ENCODE results near the gene GPS1. TPM values are rescaled to one million over a fixed set of nuclear protein-coding genes. Genes with fewer than 3 reads are reported as not detected.

The GPS1 gene
- total RNA-seq (2014; rRNA removed; shearing (Covaris generic)) = 136 and 137 TPM in 2 replicates

DNA sequence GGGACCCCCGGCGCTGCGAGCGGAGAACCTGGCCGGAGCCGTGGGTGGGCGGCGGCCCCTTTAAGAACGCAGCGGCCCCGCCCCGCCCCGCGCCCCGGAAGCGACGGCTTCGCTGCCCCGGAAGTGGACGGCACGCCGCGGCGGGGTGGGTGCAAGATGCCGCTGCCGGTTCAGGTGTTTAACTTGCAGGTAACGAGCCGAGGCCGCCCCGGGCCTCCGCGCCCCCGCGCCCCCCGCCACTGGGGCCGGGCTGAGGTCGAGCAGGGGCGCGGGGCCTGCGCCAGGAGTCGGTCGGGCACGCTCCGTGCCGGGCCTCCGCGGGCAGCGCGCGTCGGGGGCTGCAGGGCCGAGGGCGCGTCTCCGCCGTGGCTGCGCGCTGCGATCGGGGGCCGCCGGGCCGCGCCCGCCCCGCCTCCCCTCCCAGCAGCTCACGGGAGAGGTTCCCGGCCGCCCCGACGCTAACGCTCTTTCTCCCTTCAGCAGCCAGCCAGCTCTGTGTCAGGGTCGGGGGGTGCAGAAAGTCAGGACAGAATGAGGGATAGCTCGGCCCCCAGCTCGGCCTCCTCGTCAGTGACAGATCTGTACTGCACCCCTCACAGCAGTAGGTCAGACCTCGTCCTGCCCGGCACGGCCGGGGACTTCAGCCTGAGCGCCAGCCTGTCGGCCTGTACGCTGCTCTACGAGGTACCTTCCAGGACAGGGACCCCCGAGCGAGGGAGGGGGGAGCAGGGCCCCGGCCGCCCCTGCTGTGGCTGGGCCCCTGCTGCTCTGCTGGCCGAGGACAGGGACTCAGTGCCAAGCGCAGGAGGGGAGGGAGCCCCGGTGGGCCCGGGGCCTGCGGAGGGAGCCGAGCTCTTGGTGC is at the start of gene GPS1, which contains the start of gene RFNG:
TSS of gene GPS1 (plus strand) at position 123 of the 862 bp plus-strand sequence. CDS start at position 157, 34 bp downstream.
TSS of gene RFNG (minus strand) at position 36 of the 862 bp plus-strand sequence. CDS start 45 bp downstream, outside the sequence.
- peak; percentile 53 for DNase-seq (ENCODE audit: low read depth)

DNA sequence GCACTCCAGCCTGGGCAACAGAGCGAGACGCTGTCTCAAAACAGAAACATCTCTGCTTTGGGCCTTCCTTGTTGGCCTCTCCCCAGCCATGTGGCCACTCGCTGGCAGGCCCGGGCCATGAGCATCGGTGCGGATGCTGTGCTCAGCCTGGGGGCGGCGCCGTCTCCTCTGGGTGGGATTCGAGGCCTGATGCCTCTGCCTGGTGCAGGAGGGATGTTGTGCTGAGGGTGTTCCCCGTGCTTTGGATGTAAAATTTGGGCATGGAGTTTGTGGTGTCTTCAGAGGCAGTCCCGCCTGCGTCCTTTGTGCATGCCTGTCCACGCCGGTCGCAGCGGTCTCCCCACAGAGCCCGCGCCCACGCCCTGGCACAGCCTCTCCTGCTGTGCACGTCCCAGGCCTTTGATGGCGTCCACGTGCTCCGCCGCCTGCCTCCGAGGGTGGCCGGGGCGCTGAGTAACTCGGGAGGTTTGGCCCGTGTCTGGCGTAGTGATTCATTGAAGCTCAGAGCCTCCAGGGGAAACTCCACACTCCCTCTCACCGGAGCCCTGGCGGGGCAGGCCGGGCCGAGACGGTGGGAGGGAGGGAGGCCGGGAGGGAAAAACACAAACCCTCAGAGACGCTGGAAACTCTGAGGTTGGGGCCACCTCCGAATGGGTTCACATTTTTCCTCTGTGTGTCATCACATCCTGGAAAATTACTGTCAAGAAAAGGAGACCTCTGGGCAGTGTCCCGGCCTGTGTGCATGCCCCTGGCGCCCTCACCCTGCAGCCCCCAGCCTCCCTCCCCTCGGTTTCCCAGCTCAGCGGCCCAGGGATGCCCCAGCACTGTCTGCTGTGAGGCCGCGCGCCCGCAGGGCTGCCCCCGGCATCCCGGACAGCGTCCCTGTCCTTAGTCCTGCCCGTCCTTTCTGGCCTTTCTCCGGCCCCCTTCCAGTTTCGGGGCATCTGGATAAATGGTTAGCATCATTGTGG is 48.0 kb upstream of the GPS1 start:
- DNase-seq (ENCODE audit: low read depth) = peak; percentile 99

DNA sequence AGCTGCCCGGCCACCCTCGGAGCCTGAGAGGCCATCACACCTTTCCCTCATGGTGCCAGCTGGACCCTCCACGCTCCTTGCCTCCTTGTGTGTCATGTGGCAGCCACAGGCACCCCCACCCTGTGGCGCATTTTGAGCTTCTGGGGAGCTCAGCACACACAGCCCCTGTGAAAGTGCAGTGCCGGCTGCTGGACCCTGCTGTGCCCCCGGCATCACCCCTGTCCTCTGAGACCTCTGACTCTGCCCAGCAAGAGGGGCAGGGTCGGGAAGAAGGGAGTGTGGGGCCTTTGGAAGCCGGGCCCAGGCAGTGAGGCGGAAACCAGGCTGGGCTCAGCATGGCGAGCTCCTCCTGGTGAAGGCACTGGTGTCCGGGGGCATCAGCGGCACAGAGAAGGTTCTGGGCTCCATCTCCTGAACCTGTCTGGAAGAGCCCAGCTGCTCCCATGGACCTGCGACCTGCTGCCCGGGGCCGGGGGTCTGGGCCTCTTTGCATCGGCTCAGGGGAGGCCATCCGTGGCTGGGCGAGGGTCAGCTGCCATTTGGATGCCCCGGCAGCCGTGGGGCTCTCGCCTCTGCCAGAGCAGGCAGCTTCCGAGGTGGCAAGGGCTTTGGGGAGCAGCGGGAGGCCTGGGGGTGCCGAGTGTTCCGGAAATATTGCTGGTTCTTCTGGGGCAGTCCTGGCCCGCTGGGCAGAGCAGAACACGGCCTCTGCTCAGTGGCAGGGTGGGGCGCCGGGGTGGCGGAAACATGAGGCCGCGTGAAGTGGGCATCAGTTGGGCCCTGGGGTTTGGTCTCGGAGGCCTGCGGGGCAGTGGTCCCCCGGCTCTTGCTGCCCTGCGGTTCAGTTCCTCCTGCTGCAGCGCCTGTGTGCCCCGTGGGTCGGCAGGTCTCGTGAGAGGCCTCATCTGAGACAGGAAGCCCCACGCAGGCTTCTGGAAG is 46.9 kb upstream of the GPS1 start:
- DNase-seq (ENCODE audit: low read depth) = no peak

DNA sequence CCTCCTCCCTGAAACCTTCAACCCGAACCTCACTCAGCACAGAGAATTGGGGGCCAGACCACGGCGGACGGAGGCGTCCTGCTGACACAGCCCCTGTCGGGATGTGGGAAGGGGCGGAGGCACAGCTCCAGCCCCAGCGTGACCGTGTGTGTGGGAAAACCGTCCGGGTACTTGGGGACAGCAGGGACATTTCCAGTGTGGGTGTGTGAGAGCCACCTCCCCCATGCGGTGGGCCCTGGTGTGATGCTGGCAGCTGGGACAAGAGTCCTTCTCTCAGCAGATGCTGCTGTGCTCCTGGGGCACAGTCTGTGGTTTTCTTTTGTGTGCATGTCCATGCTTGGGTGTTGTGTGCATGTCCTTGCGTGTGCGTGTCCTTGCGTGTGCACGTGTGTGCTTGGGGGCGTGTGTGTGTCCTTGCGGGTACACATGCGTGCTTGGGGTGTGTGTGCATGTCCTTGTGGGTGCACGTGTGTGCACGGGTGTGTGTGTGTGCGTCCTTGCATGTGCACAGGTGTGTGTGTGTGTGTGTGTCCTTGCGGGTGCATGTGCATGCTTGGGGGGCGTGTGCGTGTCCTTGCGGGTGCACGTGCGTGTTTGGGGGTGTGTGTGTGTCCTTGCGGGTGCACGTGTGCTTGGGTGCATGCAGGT is 45.9 kb upstream of the GPS1 start:
- DNase-seq (ENCODE audit: low read depth) = no peak

DNA sequence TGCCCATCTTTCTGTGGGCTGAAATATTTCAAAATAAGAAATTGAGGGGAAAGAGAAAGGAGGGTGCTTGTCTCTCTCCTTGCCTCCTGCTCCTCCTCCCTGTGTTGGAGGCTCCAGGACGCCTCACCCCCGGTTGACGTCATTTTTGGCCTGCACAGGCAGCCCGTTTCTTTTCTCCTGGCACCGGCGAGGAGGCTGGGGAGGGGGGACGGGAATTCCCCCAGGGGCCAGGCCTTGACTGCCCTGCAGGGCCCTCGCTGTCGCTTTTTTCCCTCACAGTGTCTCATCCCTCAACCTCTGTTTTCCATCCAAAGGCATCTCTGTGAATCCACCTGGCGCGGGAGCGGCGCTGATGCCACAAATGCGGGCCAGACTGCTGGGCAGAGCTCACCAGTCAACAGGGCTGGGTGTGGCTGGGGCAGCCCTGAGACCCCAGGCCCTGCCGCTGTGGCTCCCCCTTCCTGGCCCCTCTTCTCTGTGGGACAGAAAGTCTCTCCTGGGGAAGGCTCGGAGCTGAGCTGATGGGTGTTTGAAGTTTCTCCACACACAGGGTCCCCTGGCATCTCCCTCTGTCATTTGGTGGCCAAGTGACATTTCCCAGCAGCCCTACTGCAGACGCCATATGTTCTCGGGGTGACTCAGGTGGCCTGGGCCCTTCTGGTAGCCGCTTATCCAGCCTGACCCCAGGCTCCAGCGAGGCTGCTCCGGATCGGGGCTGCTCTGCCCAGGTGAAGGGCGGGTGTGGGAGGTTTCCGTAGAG is 45.0 kb upstream of the GPS1 start:
- DNase-seq (ENCODE audit: low read depth) = peak; percentile 83

DNA sequence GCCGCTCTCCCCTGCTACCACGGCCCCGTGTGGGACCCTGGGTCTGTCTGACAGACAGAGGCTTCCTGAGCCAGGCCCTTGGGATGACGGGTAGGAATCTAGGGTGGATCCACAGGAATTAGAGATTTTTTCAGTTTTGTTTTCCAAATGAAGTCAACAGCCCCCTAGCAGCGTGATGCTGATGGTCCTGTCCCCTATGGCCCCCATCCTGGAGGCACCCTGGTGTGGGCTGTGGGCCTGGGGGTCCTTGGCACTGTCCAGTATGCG is 44.5 kb upstream of the GPS1 start:
- no peak for DNase-seq (ENCODE audit: low read depth)

DNA sequence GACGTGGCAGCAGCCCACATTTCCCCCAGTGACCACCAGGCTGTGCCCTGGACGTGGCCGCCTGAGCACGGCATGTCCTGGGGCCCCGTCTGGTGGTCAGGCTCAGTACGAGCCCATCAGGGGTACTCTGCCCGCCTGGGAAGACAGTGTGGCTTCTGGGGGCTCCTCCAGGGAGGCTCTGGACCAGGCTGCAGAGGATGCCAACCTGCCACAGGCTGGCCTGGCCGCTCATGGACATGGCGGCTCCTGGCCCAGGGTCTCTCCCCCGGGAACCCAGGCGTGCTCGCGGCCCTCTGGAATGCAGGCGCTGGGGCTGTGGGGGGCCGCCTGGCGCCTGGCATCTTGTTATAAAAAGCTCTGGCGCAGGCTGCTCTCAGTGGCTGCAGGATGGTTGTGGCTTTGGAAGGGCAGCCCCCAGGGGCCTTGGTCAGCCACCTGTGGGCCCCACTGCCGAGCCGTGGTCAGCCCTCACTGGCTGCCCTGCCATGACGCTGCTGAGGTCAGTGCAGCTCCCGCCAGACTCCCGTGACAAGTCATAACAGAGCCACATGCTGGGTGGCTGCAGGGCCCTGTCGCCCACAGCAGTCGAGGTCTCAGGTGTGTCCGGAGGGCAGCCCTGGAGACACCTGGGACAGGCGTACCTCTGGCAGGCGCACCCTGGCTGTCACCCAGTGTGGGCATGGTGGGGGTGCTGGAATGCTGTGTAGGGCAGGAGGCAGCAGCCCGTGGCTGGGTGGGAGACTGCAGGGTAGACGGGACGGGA is 44.0 kb upstream of the GPS1 start:
- DNase-seq (ENCODE audit: low read depth) = peak; percentile 80

DNA sequence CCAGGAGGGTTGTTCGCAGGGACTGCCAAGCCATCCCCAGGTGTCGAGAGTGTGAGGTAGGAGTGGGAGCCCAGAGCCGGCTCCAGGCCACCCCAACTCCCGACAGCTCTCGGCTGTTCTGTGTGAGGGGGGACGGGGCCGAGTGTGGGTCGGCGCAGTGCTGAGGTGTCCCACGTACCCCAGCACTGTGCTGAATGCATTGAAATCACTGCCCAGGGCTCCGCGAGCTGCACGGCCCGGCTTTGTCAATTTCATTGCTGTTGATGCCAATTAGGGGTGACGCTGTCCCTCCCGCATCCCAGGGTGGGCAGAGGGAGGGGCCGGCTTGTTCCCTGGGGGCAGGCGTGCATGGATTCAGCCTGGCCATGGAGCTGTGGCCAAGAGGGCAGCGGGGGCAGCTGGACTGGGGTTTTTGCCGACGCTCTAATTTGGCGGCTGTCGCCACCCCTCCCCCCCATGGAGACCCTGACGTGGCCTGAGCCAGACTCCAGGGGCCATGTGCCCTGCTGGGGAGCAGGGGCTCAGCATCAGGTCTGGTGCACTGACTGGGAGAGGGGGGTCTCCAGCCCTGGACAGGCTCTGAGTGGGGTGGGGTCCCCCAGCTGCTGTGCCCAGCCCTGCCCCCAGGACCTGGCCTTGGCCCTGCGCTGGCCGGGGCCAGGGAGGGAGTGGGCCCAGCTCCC is 43.3 kb upstream of the GPS1 start:
- no peak for DNase-seq (ENCODE audit: low read depth)

DNA sequence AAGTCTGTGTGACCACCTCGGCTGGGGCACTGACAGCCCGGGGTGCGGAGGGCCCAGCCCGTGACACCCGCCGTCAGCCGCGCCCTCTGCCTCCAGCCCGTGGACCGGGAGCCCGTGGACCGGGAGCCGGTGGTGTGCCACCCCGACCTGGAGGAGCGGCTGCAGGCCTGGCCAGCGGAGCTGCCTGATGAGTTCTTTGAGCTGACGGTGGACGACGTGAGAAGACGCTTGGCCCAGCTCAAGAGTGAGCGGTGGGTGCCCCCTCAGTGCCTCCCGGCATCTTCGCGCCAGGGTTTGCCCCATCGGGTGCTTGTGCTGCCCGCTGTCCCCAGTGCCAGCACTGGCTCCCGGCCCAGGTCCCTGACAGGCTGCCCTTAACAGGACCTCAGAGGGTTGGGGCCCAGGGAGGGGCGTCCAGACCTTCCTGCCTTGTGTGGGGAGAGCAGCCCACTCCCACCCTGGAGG is 42.7 kb upstream of the GPS1 start:
- DNase-seq (ENCODE audit: low read depth) = no peak

DNA sequence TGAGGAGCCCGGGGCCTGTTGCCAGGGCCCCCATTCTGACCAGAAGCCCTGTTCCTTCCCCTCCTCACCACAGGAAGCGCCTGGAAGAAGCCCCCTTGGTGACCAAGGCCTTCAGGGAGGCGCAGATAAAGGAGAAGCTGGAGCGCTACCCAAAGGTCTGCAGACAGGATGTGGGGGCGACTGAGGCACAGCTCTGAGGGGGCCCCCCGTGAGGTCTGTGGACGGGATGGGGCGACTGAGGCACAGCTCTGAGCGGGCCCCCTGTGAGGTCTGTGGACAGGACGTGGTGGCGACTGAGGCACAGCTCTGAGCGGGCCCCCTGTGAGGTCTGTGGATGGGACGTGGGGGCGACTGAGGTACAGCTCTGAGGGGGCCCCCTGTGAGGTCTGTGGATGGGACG is 42.3 kb upstream of the GPS1 start:
- DNase-seq (ENCODE audit: low read depth) = no peak

DNA sequence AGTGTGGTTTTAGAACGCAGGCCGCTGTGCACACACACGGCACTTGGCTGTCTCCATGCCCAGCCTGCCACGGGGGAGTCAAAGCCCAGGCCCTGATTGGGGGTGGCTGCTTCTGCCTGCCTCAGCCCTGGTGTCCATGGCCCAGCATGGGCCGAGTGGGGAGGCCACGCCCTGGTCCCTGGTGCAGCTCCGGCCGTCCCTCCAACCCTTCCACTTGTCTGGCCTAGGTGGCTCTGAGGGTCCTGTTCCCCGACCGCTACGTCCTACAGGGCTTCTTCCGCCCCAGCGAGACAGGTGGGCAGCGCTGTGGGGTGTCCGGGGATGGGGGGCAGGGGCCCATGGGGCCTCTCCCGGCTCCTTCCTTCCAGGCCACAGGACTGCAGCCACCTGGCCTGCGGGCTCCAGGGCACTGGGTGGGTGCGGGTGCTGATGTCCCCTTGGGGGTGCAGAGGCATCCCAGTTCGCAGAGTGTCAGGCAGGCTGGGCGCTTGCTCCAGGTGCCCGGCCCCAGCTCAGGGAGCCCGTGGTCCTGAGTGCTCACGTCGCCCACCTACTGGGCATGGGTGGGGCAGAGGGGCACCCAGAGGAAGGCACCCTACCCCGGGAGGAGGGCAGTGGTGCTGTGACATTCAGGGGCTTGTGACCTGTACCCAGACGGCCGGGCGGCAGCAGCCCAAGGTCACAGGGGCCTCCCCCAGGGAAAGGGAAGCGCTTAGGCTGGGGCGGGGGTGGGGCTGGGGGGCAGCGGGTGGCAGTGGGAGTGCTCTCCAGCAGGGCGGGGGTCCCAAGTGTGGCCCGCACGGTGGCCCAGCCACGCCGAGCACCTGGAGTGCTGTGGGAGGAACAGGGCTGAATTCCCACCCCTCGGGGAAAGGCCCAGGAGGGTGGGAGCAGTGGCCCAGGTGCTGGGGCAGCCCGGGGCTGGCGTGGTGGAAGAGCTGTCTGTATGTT is 40.8 kb upstream of the GPS1 start:
- no peak for DNase-seq (ENCODE audit: low read depth)

DNA sequence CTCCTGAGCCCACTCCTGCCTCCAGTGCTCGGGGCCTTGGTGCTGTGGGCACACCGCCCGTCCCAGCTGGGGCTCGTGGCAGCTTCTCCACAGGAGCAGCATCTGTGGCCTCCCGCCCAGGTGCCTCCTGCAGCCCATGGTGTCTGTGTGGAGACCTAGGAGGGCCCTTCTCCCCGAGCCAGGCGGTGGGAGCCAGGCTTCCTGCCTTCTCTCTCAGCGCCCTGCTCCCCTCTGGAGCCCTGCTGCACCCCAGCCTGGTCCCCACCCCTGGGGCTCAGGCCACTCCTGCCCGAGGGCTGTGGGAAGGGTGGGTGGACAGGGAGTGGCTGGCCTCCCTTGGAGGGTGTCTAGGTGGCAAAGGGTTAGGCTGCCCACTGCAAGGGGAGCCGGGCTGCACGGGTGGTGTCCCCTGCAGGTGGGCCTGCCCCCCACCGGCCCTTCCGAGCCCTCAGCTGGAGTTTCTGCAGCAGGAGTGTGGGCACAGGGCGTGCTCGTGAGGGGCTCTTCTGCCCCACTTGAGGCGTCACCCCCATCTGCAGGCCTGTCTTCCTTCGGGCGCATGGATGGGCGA is 40.0 kb upstream of the GPS1 start:
- DNase-seq (ENCODE audit: low read depth) = no peak

DNA sequence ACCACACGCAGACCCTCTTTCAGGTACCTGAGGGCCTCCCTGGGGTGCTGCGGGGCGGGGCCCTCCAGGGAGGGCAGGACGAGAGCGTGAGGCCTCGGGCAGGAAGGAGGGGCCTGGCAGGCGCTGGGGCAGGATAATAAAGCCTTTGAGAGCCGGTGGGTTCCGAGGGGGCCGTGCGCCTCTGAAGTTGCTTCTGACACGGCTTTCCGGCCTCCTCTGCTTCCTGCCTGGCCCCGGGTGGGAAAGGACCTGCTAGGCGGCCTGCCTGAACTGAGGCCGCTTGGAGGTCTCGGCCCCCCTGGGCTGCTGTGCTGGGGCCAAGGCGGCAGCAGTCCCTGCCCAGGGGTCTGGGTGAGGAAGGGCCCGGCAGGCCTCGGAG is 39.4 kb upstream of the GPS1 start:
- no peak for DNase-seq (ENCODE audit: low read depth)

DNA sequence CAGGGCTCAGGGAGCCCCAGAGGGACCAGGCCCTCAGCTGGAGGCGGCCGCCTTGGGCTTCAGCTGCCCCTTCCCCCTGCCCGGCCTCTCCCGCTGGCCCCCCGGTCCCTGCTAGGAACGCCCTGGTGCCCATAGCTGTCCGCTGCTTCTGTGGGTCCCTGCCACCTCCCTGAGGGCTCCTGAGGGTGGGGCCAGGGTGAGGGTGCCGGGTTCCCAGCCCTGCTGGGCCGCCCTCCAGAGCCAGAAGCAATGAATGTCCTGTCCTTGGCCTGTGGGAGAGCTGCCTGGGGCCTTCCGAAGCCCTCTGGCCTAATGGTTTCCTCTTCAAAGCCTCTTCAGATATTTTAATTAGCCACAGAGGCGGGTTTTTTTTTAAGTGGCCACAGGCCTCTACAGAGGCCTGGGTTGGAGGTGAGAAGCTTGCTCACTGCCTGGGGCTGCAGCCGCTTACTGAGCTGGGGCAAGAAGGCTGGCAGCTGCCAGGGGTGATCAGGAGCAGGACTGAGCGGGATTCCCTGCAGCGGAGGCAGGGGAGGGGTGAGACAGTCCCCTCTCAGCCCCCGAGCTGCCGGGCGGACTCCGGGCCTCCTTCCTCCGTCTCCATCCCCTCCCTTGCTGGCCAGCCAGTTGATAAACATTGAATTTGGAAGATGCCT is 38.9 kb upstream of the GPS1 start:
- DNase-seq (ENCODE audit: low read depth) = peak; percentile 83

DNA sequence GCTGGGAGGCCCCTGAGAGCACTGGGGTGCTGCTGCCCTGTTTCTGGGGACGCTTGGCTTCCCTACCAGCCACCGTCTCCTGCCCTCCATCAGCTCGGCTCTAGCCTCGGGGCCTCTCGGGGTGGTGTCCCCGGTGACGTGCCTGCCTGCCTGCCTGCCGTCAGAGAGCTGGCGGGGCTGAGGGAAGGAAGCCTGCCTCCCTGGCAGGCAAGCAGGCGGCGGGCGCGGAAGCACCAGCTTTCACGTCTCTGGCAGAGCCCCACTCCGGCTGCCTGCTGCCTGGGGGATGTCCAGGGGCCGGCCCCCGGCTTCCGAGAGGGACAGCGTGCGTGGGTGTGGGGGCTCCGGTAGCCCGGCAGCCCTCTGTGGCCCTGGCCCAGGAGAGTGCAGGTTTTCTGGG is 38.4 kb upstream of the GPS1 start:
- peak; percentile 46 for DNase-seq (ENCODE audit: low read depth)

DNA sequence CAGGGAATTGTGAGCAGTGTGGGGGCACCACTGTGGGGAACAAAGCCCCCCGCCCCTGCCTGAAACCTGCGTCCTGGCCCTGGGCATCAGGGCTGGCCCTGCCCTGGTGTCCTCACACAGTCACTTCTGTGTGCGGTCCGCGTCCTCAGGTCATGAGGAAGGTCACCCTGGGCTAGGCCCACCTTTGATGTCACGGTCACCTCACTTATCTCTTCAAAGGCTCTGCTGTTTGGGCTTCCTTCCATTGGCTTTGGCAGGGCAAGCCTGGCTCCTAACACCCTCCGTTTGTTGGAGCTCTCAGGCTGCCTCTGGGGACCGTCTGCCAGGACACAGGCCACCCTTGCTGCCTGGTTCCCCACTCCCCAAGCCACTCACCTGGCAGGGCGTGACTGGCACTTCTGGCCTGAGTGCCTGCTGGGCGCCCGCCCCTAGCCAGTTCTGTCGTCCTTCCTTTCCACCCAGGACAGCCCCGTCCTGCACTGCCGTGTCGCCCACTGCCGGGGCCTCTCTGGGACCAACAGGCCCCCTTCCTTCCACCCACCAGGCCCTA is 37.9 kb upstream of the GPS1 start:
- DNase-seq (ENCODE audit: low read depth) = no peak
